GM12865 (cell line): Measurements from ENCODE around the gene EFCAB12.
"Not testable (repeated sequence)": the region's sequence is repeated elsewhere in the genome, so short reads cannot be mapped to it uniquely, and the experiment has no call there.

Experiments
- DNase-seq: peaks from one replicate; pipeline ENCODE4 v3.0.0; 2010; ENCODE audit warnings: low read depth
- H3K4me3 ChIP-seq: 2 replicates; pipeline ENCODE4 v1.5.1; 2011; ENCODE audit warnings: mild to moderate bottlenecking, low read depth, low read length, control low read depth
- CTCF ChIP-seq: IDR thresholded peaks from 2 replicates; pipeline ENCODE4 v1.5.1; 2011; ENCODE audit warnings: low read length, control low read depth, low read depth, inconsistent platforms; ENCODE audit not compliant: insufficient read depth; ENCODE audit errors: missing control alignments

EFCAB12 gene

DNA sequence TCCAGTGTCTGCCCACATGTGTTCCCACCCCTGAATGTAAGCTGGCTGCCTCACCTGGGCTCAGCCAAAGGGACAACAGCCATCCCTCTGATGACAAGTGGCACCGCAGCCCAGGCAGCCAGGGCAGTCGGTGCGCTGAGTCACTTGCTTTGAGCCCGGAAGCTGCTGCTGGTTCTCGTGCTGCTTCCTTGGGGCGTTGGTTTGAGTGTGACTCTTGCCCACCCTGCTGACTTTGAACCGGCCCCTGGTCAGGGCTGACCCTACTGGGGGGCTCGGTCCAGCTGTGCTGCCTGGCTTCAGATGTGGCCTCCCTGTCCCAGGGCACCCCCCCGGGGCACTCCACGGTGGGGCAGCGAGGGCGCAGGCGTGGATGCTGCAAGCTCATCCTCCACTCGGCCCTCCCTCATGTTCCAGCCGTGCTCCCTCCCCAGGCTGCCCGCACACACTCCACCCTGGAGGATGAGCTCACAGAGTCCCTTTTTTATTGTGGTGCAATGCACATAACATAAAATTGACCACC, 62.1 kb downstream of the EFCAB12 start:
- no peak for DNase-seq
- TF ChIP-seq CTCF: no peak

GRCh38 chr3:129365296-129366136, 62.9 kb downstream of the EFCAB12 start:
- no peak for TF ChIP-seq CTCF
- no peak for DNase-seq
- H3K4me3 ChIP-seq: no peak overlapping the region

More for the DNA sequence above, 62.1 kb downstream of the EFCAB12 start:
- H3K4me3 ChIP-seq: no peak overlapping the region

- not testable (repeated sequence) for H3K4me3 ChIP-seq, DNase-seq
These were observed 63.6 kb downstream of the EFCAB12 start for GRCh38 chr3:129364811-129365210.

DNA sequence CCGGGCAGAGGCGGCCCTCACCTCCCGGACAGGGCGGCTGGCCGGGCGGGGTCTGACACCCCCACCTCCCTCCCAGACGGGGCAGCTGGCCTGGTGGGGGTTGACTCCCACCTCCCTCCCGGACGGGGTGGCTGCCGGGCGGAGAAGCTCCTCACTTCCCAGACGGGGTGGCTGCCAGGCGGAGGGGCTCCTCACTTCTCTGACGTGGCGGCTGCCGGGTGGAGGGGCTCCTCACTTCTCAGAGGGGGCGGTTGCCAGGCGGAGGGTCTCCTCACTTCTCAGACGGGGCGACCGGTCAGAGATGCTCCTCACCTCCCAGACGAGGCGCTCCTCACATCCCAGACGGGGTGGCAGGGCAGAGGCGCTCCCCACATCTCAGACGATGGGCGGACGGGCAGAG, 65.1 kb downstream of the EFCAB12 start:
- H3K4me3 ChIP-seq: not testable (repeated sequence)

DNA sequence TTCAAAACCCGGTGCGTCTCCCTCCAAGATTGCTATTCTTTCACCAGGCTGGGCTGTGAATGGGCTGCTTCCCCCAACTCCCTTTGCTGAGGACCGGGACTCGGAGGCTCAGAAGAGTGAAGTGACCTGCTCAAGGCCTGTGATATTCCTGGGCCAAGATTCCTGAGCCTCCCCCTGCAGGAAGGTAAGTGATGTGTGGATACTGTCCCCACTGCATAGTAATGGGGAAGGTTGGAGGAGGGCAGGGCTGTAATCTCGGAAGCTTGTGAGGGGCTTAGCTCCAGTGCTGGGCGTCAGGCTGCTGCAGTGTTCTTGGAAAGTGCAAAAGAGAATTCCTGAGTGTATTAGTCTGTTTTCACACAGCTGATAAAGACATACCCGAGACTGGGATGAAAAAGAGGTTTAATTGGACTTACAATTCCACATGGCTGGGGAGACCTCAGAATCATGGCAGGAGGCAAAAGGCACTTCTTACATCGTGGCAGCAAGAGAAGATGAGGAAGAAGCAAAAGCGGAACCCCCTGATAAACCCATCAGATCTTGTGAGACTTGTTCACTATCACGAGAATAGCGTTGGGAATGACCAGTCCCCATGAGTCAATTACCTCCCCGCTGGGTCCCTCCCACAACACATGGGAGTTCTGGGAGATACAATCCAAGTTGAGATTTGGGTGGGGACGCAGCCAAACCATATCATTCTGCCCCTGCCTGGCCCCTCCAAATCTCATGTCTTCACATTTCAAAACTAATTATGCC, 67.6 kb downstream of the EFCAB12 start:
- no peak for DNase-seq
- no peak for TF ChIP-seq CTCF
- H3K4me3 ChIP-seq: no peak overlapping the region

More for the DNA sequence above, 65.1 kb downstream of the EFCAB12 start:
- DNase-seq: not testable (repeated sequence)

- no peak for DNase-seq
These were observed 68.2 kb downstream of the EFCAB12 start for GRCh38 chr3:129360171-129360611.

DNA sequence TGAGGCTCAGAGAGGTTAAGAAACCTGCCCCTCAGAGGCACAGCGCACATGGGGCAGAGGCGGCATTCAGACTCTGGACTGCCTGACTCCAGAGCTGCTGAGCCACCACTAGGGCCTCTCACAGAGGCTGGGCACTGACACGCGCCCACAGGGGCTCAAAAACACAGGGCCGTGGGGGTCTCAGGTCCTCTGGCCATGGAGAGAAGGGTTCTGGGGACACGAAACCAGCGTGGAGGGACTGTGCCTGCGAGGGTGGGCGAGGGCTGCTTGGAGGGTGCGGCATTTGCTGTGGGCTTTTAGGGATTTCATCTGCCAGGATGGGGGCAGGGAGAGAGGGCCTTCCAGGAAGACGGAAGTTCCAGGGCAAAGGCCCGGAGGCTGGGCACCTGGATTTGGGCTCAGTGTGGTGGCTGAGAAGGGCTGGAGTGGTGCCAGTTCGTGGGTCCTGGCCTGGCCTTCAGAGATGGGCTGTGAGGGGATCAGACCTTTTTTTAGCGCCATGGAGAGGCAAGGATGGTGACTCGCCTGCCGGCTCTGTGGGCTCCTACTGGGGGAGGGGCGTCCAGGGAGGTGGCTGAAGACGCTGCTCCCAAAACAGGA, 69.6 kb downstream of the EFCAB12 start:
- DNase-seq: no peak
- H3K4me3 ChIP-seq: no peak overlapping the region
- TF ChIP-seq CTCF: no peak

More at GRCh38 chr3:129360171-129360611, 68.2 kb downstream of the EFCAB12 start:
- no peak overlapping the region for H3K4me3 ChIP-seq
- no peak for TF ChIP-seq CTCF
